ENCODE data around the gene NFIA.
A peak's percentile ranks its signal among the peaks of the same experiment; 100 is the strongest.

Gene NFIA

DNA sequence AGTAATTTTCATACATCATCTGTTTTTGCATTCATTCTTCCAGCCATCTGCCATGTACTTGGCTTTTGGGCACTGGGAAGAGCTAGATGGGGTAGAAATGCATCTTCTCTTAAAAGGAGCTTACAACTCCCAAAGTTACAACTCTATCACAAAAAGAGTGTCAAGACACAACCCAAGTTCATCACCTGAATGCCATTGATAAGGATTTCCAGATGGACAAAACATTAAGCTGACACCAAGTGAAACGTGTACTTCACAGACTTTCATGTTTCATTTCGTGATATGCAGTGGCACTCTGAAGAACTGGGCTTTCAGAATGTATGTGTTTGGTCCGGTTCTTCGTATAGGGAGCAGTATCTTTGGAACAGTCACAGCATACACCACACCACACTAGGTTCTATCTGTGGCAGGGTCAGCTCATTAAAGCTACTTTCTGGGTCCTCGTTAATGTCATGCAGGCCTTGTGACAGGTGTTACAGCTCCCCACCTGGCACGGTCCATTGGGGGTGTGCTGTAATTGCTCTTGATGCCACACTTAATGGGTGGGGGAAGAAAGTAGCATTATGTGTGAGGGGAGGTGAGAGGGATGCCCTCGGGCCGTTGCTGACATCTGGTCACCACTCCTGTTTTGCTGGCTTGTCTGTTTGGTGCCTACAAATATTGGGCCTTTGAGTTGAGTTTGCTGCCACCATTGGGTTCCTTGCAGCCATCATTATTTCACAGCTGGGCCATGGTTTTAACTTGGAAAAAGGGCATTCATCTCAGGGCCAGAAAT lies 164.9 kb downstream of the NFIA start:
- no peak for DNase-seq (ENCODE audit: low read depth)
- H3K4me3 ChIP-seq (ENCODE audit: low read length): no peak overlapping the region
- TF ChIP-seq, protein P1, sequence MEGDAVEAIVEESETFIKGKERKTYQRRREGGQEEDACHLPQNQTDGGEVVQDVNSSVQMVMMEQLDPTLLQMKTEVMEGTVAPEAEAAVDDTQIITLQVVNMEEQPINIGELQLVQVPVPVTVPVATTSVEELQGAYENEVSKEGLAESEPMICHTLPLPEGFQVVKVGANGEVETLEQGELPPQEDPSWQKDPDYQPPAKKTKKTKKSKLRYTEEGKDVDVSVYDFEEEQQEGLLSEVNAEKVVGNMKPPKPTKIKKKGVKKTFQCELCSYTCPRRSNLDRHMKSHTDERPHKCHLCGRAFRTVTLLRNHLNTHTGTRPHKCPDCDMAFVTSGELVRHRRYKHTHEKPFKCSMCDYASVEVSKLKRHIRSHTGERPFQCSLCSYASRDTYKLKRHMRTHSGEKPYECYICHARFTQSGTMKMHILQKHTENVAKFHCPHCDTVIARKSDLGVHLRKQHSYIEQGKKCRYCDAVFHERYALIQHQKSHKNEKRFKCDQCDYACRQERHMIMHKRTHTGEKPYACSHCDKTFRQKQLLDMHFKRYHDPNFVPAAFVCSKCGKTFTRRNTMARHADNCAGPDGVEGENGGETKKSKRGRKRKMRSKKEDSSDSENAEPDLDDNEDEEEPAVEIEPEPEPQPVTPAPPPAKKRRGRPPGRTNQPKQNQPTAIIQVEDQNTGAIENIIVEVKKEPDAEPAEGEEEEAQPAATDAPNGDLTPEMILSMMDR (conservative IDR thresholded peaks at IDR 0.05; ENCODE audit: low read depth, low read length): no peak

DNA sequence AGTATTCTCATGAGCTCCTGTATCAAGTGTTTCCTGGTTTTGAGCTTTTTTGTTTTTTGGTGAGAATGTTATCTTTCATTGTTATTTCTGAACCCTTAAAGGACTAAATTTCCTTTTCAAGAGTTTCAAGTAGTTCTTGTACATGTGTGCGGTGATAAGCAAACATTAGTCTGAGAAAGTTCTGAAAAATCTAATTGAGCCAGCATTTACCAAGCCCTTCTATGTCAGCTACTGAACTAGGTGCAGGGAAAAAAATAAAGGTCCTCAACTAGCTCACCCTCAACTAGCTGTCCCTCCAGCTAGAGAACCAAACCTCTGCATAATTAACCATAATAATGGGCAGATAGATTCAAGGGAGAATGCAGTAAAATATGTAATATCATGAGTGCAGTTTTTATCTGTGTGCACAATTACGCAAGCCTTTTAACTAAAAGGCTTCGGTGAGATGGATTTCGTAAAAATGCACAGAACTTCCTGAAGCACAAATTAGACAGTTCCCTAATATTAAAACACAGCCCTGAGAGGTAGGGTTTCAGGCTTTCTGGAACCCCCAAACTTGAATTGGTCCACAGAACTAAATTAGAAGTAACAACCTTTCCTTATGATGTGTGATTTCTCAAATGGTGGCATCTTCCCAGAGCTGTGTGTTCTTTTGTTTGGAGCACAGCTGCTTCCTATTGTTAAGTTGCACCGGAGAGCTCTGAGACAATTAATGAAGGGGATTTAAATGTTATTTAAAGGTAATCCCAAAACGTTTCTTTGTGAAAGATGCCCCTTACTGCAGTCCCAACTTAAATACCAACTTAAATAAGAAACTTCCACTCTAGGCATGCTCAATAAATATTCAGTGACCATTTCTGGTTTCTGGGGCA lies 165.8 kb downstream of the NFIA start:
- no peak for DNase-seq (ENCODE audit: low read depth)
- H3K4me3 ChIP-seq (ENCODE audit: low read length): no peak overlapping the region
- TF ChIP-seq, protein P1 (conservative IDR thresholded peaks at IDR 0.05; ENCODE audit: low read depth, low read length): no peak

DNA sequence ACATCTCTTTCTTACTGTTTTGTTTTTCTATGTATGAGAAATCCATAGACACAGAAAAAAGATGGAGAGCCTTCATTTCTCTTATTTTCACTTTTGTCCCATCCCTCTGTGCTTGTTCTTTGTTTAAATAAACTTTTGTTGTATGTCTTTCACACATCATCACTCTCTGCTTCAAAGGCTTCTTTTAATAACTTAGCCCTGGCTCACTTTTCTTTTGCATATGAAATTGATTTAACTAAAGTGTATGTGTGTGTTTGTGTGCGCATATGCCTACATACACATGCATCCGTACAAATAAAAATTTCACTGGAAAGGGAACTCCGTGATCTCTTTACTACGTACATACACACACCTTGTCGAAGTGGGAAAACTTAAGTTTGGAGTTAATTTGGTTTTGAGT lies 168.6 kb downstream of the NFIA start:
- no peak overlapping the region for H3K4me3 ChIP-seq (ENCODE audit: low read length)
- no peak for DNase-seq (ENCODE audit: low read depth)
- TF ChIP-seq, protein P1 (conservative IDR thresholded peaks at IDR 0.05; ENCODE audit: low read depth, low read length): no peak

DNA sequence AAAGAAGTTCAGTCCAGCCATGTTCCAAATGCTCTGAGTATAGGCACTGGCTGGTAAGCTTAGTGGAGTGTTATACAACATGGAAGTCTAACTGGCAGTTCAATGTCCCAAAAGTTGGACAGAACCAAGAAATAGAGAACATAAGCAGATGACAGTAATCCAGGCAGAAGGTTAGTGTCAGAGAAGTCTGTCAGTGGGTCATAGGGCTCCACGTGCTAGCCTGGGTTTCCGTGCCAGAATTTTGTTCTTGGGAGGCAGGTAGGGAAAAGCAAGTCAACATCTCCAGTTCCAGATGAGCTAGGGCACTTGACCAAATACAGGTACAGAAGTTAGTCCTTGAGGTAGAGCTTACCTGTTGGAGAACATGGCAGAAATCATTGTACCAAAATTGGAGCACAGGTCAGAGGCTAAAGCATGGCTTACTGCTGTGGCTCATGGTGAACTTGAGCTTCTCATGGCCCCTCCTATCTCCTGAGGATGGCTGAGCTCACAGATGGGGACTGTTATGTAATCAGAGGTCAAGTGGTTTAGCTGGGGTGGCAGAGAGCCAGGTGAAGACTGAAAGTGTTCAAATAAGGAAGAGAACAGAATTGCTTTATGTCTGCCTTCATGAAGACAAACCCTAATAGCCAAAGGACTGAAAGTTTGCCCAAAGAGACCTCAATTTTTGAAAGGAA lies 170.8 kb downstream of the NFIA start:
- no peak for DNase-seq (ENCODE audit: low read depth)
- TF ChIP-seq, protein P1 (conservative IDR thresholded peaks at IDR 0.05; ENCODE audit: low read depth, low read length): no peak
- no peak overlapping the region for H3K4me3 ChIP-seq (ENCODE audit: low read length)

DNA sequence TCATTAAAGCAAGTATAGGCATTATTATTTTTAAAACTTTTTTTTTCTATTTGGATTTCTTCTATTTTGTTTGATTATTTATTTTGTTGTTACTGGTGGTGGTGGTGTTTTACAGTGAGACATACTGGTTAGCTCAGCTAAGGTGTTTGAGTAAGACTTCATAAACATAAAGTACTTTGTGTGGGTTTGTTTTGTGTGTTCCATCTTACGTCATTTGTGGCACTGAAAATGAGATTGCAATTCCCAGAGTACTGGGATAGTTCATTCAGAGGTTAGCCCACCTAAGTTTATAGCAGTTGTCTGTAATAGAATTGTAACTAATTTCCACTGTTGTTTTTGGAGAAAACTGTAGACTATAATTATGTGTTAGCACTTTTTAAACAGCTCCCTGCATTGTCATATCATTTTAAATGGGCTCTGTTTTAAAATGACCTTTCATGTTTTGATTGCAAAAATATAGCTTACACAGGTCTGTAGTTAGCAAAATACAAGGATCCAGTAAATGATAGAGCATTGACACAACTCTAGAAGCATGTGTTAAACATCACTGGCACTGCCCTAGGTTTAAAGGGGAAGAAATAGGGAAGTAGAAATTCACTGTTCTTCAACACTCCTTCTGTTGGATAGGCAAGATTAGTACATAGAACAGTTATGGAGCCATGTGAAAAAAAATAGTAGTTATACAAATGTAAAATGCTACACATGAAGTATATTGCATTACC lies 171.7 kb downstream of the NFIA start:
- H3K4me3 ChIP-seq (ENCODE audit: low read length): no peak overlapping the region
- no peak for DNase-seq (ENCODE audit: low read depth)
- TF ChIP-seq, protein P1 (conservative IDR thresholded peaks at IDR 0.05; ENCODE audit: low read depth, low read length): no peak

DNA sequence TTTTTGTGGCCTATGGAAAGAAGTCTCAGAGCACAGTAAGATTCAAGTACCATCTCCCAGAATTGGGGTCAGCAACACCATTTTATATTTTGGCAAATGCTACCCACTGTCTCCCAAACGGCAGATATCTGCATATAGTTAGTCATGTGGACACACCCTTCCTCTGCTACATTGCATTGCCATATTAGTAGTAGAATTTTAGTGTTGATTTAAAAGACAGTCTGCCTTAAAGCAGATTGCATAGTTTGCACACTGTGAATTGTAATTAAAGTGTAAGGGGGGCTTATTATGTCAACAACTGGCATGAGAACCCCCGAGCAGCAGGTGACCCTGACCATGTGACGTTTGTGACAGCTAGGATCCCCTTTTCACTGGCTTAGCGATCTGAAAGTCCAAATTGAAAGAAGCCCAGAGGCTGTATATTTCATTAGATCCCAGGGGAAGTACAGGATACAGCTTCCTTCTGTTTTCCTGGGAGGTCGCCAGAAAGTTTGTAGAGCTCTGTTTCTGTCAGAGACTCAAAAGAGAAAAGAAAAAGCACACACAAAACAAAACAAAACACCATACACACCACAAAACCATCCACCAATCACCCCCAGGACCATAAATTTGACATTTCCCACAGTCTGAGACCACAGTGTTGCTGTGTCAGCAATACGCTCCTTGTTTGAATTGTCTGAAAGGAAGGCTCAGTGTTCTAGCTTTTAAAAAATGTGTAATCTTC lies 172.4 kb downstream of the NFIA start:
- TF ChIP-seq, protein P1 (conservative IDR thresholded peaks at IDR 0.05; ENCODE audit: low read depth, low read length): no peak
- peak overlapping the region; percentile 16 for H3K4me3 ChIP-seq (ENCODE audit: low read length)
- DNase-seq (ENCODE audit: low read depth): no peak
